HG02840 (cell line): Measurements from ENCODE around the gene SPATS2.
"Not testable (repeated sequence)": the region's sequence is repeated elsewhere in the genome, so short reads cannot be mapped to it uniquely, and the experiment has no call there.

Source experiments
- ATAC-seq: cut with Tn5 transposase; IDR thresholded peaks from one replicate; pipeline ENCODE4 v1.9.1; 2021; ENCODE audit warnings: mild to moderate bottlenecking, moderate library complexity, moderate number of reproducible peaks; ENCODE audit not compliant: unreplicated experiment, low FRiP score

Gene SPATS2

GRCh38 chr12:49501895-49502294, 134.6 kb downstream of the SPATS2 start:
- ATAC-seq: no peak

- ATAC-seq: no peak
Observed at GRCh38 chr12:49502590-49502989, 135.3 kb downstream of the SPATS2 start.

GRCh38 chr12:49503674-49504180, 136.5 kb downstream of the SPATS2 start:
- ATAC-seq: no peak

DNA sequence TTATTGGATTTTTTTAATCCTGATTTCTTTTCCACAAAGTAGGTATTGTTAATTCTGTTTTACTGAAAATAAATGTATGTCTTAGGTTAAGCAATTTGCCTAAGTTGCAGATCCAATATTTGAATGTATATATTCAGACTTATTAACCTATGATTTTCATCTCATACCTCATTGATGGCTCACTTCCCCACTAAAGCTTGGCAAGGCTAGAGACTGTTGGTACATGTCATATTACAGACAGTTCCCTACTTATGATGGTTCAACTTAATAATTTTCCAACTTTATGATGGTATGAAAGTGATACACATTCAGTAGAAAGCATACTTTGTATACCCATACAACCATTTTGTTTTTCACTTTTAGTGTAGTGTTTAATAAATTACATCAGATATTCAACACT, 138.4 kb downstream of the SPATS2 start:
- ATAC-seq: no peak

- no peak for ATAC-seq
Observed at GRCh38 chr12:49507139-49507538, 139.9 kb downstream of the SPATS2 start.

DNA sequence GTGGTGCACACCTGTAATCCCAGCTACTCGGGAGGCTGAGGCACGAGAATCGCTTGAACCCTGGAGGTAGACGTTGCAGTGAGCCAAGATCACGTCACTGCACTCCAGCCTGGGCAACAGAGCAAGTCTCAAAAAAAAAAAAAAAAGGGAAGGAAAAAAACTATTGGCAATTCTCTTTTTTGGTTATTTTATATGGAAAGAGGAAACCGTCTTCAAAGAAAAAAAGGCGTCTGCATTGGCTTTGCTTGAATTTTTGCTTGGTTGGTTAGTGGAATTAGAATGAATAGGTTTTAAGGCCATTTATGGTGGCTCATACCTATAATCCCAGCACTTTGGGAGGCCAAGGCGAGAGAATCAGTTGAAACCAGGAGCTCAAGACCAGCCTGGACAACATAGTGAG, 142.4 kb downstream of the SPATS2 start:
- ATAC-seq: not testable (repeated sequence)

DNA sequence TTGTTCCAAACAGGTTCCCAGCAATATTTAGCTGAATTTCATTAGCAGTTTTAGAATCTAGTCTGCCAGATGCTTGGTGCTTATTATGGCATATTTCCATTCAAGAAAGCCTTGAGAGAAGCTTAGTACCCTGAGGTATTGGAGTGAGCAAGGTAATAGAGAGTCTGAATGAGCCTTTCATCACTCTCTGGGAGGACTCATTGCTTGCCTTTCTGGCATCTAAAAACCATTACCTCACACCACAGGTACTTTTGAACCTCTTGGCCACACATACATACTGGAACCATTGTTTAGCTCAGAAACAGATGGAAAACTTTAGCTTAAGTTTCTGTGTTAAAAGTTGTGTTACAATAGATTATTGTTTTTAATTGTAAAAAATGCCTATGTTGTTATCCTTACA, 144.1 kb downstream of the SPATS2 start:
- no peak for ATAC-seq

- ATAC-seq: no peak
Observed at GRCh38 chr12:49512546-49512945, 145.3 kb downstream of the SPATS2 start.

GRCh38 chr12:49515266-49515665, 148.0 kb downstream of the SPATS2 start:
- no peak for ATAC-seq

GRCh38 chr12:49518914-49519573, 151.8 kb downstream of the SPATS2 start:
- ATAC-seq: no peak

DNA sequence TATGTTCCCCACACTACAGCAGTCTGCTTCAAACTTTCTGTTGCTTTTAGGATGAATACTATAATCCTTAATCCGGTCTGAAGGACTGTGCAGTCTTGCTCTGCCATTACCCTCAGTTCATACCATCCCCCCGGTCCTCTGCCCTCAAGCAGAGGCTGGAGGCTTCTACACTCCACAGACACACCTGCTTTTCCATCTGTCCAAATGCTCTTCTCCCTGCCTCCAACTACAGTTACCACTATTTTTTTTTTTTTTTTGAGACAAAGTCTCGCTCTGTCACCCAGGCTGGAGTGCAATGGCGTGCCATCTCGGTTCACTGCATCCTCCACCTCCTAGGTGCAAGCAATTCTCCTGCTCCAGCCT, 152.3 kb downstream of the SPATS2 start:
- no peak for ATAC-seq

DNA sequence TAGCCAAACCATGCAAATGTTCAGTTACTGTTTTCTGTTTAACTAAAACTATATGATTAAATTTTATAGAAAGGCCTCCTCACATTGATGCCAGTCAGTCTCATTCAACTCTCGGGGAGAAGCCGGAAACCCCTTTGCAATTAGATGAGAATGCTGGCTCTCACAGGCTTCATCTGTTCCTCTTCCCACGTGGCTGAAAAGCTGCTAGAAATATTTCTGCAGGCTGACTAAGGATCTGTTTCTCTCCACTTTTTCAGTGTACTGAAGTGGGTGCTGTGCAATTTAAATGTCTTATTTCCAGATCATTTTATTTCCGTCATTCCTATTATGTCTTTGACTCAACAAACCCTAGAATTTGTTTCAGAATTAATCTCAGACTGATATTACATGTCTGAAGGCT, 154.1 kb downstream of the SPATS2 start:
- ATAC-seq: no peak

- ATAC-seq: no peak
Observed at GRCh38 chr12:49524660-49525324, 157.5 kb downstream of the SPATS2 start.

DNA sequence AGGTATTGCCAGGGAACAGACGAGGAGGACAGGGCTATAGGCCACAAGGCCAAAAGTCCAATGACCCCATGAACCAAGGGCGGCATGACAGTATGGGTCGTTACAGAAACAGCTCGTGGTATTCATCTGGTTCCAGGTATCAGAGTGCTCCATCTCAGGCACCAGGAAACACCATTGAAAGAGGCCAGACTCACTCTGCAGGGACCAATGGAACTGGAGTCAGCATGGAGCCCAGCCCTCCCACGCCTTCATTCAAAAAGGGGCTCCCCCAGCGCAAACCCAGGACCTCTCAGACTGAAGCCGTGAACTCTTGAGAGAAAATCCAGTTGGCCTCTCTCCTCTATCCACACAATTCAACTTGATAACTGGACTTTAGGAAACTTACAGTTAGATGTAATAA, 158.7 kb downstream of the SPATS2 start:
- ATAC-seq: no peak

DNA sequence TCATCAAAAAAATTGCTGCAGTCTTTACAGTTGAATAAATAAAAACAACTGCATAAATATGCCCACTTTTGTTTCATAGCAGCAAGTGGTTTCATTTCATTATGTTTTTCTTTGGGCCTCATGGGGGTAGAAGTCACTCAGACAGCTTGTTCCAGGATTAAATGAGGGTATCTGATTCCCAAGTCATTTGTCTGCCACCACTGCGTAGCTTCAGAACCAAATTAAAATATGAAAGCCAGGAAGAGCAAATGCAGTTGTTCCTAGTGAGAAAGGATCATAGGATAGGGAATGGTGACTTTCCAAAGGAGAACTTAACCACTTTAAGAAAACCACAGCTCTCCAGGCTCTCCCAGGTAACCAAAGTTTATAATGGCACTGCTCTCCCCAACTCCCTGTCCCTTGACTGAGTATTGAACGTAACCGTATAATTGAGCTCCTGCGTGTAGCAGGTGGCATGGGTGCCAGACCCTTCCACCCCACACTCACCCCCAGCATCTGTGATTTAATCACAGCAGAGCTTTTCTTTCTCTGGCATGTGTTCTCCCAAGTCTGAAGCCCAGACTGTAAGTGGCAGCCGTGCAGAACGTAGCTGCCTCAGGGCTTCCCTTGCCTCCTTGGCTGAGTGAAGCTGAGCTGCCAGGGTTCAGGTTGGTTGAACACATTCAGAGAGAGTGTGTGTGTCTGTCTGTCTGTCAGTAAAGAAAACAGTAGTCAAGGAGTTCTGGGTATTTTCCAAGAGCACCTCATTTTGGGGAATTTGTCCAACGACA, 160.3 kb downstream of the SPATS2 start:
- ATAC-seq: no peak

- no peak for ATAC-seq
Observed at GRCh38 chr12:49529414-49529813, 162.2 kb downstream of the SPATS2 start.

DNA sequence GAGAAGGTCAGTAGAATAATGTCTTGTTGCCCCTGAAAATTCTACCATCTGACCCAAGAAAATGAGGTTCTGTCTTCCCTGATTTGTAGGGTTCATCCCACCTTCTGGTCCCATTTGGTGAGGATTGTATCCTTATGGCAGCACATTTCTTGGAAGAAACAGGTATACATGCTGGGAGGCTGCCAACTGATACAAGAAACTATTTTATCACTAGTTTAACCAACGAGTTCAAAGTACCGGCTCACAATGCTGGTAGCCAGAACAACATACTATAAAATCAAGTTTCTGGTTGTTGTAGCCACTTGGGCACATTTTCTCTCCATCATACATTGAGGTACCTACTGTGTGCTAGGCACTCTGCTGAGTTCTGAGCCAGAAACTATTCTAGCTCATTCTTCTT, 164.5 kb downstream of the SPATS2 start:
- no peak for ATAC-seq

DNA sequence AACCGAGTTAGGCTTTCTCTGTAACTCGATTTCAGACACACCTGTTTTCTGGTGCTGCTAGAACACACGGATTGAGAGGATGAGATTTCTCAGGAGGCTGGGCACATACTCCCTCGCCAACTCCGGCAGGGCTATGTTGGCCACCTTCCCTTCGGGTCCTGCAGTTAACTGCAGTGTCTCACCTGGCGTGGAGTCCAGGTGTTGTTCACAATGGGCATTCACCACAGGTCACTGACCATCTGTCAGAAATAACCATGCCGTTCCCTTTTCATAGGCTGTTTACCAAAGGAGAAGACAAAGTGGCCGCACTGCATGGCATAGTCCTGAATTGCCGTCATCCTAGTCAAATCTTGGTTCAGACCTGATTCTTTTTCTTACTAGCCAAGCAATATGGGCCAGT, 166.1 kb downstream of the SPATS2 start:
- no peak for ATAC-seq

DNA sequence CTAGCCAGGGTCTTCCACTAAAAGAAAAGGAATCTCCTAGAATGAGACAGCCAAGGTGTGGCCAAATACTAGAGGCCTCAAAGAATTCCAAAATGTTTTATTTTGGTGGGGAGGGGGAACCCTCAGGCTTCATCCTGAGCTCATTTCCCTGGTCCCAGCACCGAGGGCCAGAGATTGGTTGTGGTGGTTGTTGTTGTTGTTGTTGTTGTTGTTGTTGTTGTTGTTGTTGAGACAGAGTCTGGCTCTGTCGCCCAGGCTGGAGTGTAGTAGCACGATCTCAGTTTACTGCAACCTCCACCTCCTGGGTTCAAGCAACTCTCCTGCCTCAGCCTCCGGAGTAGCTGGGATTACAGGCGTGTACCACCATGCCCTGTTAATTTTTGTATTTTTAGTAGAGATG, 166.9 kb downstream of the SPATS2 start:
- ATAC-seq: not testable (repeated sequence)

DNA sequence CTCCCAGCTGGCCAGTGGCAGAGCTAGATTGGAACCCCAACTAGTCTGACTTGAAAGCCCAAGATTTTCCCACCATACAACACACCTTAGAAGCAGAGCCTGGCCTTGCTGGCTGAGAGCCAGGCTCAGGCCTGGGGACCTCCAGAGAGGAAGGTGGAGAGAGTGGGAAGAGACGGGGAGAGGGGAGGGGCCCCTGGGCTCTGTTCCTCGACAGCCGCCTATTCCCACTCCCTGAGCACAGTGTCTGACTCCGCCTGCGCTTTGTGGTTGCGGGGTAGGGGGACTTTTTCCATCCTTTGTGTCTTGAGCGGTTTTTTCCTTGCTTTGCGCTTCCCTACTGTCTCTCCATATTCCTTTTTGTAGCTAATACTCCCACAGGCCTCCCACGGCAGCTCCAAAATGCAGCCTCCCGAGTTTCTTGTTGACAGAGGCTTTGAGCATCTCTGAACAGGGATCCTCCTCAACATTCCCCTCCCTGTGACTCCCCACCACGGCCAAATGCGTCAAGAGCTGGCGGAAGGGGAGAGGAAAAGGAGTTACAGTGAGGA, 167.5 kb downstream of the SPATS2 start:
- ATAC-seq: no peak

- ATAC-seq: no peak
Observed at GRCh38 chr12:49535921-49536525, 168.8 kb downstream of the SPATS2 start.
